H1 (cell line): ENCODE measurements around the gene LRRC18. TPM values are rescaled to one million over a fixed set of nuclear protein-coding genes. Genes with fewer than 3 reads are reported as not detected.

Source experiments
- CTCF ChIA-PET: fragments of 300-600 bp; sonication (Branson Sonifier 250); formaldehyde crosslinking; loops from one replicate; lab custom pipeline; 2021; ENCODE audit not compliant: partially characterized antibody; lab: Charles Lee
- POLR2A ChIA-PET: fragments of 300-600 bp; sonication (Branson Sonifier 250); formaldehyde crosslinking; loops from one replicate; lab custom pipeline; 2021; ENCODE audit warnings: inconsistent platforms; ENCODE audit not compliant: partially characterized antibody; lab: Charles Lee
- DNase-seq, 2 experiments: peaks; one replicate each; pipeline versions ENCODE4 v3.0.0 to v3.0.0-alpha.2; 2010 to 2022; ENCODE audit warnings: low spot score in 2 of 2, low read depth in 1 of 2, mixed read lengths in 1 of 2
- FAIRE-seq: peaks from 2 replicates; lab custom pipeline; 2011; peaks lifted over from hg19 to GRCh38; lab: Jason Lieb, UNC
- H2AFZ ChIP-seq: 2 replicates; pipeline ENCODE4 v1.8.1; 2012; ENCODE audit warnings: low read length, inconsistent platforms
- H2AK5ac ChIP-seq: 2 replicates; pipeline ENCODE4 v1.6.1; 2013; ENCODE audit warnings: low read depth, low read length
- H2BK120ac ChIP-seq: replicated peaks from 2 replicates; pipeline ENCODE3; 2013; ENCODE audit warnings: low read depth, low read length, inconsistent platforms
- H2BK12ac ChIP-seq: 2 replicates; pipeline ENCODE4 v1.6.1; 2013; ENCODE audit warnings: low read depth, low read length
- H2BK15ac ChIP-seq: 2 replicates; pipeline ENCODE4 v1.6.1; 2013; ENCODE audit warnings: low read length
- H2BK20ac ChIP-seq: 2 replicates; pipeline ENCODE4 v1.6.1; 2013; ENCODE audit warnings: low read length
- H2BK5ac ChIP-seq: 2 replicates; pipeline ENCODE4 v1.6.1; 2013; ENCODE audit warnings: low read depth, low read length
- H3K14ac ChIP-seq: 2 replicates; pipeline ENCODE4 v1.6.1; 2013; ENCODE audit warnings: inconsistent platforms; ENCODE audit not compliant: insufficient read length
- H3K18ac ChIP-seq: 2 replicates; pipeline ENCODE4 v1.6.1; 2013; ENCODE audit warnings: low read length; ENCODE audit errors: extremely low read depth
- H3K23ac ChIP-seq: 2 replicates; pipeline ENCODE4 v1.6.1; 2013; ENCODE audit warnings: inconsistent platforms; ENCODE audit not compliant: insufficient read length
- H3K23me2 ChIP-seq: 2 replicates; pipeline ENCODE4 v1.6.1; 2013; ENCODE audit warnings: low read depth, low read length
- H3K27ac ChIP-seq: 2 replicates; pipeline ENCODE4 v1.6.1; 2011; ENCODE audit warnings: low read depth, low read length, inconsistent platforms
- H3K27me3 ChIP-seq, 4 experiments: replicated peaks in 1 of 4; 1 replicate in 1 of 4; 2 replicates in 3 of 4; pipeline versions ENCODE4 v1.6.1 to v1.8.1; 2011 to 2013; ENCODE audit warnings: low read length in 3 of 4, mild to moderate bottlenecking in 3 of 4, inconsistent platforms in 2 of 4, mixed read lengths in 2 of 4, moderate library complexity in 1 of 4; ENCODE audit not compliant: control insufficient read depth in 3 of 4, insufficient read depth in 3 of 4; ENCODE audit errors: extremely low read depth in 1 of 4
- H3K36me3 ChIP-seq, 4 experiments: 2 replicates each; pipeline versions ENCODE4 v1.6.1 to v1.8.1; 2011 to 2013; ENCODE audit warnings: mild to moderate bottlenecking in 4 of 4, low read length in 3 of 4, moderate library complexity in 2 of 4, control low read depth in 1 of 4, inconsistent platforms in 1 of 4; ENCODE audit not compliant: insufficient read depth in 4 of 4, control insufficient read depth in 2 of 4
- H3K4ac ChIP-seq: replicated peaks from 2 replicates; pipeline ENCODE3; 2013; ENCODE audit warnings: low read length, low read depth, mixed read lengths, inconsistent platforms; ENCODE audit not compliant: insufficient read length
- H3K4me1 ChIP-seq, 4 experiments: replicated peaks in 1 of 4; 1 replicate in 1 of 4; 2 replicates in 3 of 4; pipeline versions ENCODE4 v1.6.1 to v1.8.1; 2011 to 2013; ENCODE audit warnings: low read length in 3 of 4, inconsistent platforms in 2 of 4, mixed read lengths in 1 of 4; ENCODE audit not compliant: insufficient read depth in 4 of 4, control insufficient read depth in 3 of 4
- H3K4me2 ChIP-seq, 2 experiments: 2 replicates each; pipeline versions ENCODE4 v1.6.1 to v1.8.1; 2011 to 2013; ENCODE audit warnings: low read depth in 2 of 2, low read length in 2 of 2, control low read depth in 1 of 2, inconsistent platforms in 1 of 2, mild to moderate bottlenecking in 1 of 2; ENCODE audit not compliant: insufficient read depth in 1 of 2
- H3K4me3 ChIP-seq, 4 experiments: fragments of 200-600, 300-600 bp in 1 of 4; sonication (generic), shearing (Covaris generic), sonication (Bioruptor Twin) in 1 of 4; 2 replicates each; pipeline versions ENCODE4 v1.5.1 to v1.8.1; 2011 to 2016; ENCODE audit warnings: low read length in 4 of 4, low read depth in 3 of 4, control low read depth in 2 of 4, inconsistent platforms in 2 of 4, mild to moderate bottlenecking in 2 of 4, mixed read lengths in 1 of 4, moderate library complexity in 1 of 4; ENCODE audit not compliant: insufficient read depth in 2 of 4; ENCODE audit errors: extremely low read depth in 1 of 4
- H3K56ac ChIP-seq: replicated peaks from 2 replicates; pipeline ENCODE3; 2013; ENCODE audit warnings: low read depth, mild to moderate bottlenecking, mixed read lengths, low read length, inconsistent platforms; ENCODE audit not compliant: insufficient read length
- H3K79me1 ChIP-seq: 2 replicates; pipeline ENCODE4 v1.6.1; 2013; ENCODE audit warnings: low read depth, low read length, control low read depth
- H3K79me2 ChIP-seq, 2 experiments: 2 replicates each; pipeline versions ENCODE4 v1.6.1 to v1.8.1; 2012 to 2013; ENCODE audit warnings: low read length in 2 of 2, mild to moderate bottlenecking in 2 of 2, inconsistent platforms in 1 of 2; ENCODE audit not compliant: insufficient read depth in 2 of 2, control insufficient read depth in 1 of 2
- H3K9ac ChIP-seq, 4 experiments: replicated peaks in 1 of 4; 1 replicate in 1 of 4; 2 replicates in 3 of 4; pipeline versions ENCODE4 v1.6.1 to v1.8.1; 2011 to 2013; ENCODE audit warnings: low read depth in 3 of 4, low read length in 3 of 4, control low read depth in 2 of 4, mild to moderate bottlenecking in 2 of 4, moderate library complexity in 2 of 4, inconsistent platforms in 1 of 4; ENCODE audit errors: extremely low read depth in 1 of 4
- H3K9me3 ChIP-seq, 2 experiments: 2 replicates each; pipeline versions ENCODE4 v1.6.1 to v1.8.1; 2012 to 2013; ENCODE audit warnings: mild to moderate bottlenecking in 2 of 2, moderate library complexity in 2 of 2, control low read depth in 1 of 2, inconsistent platforms in 1 of 2, low read depth in 1 of 2, low read length in 1 of 2, mixed read lengths in 1 of 2; ENCODE audit not compliant: insufficient read depth in 2 of 2
- H4K20me1 ChIP-seq, 2 experiments: replicated peaks in 1 of 2; 2 replicates each; pipeline versions ENCODE3 to v1.8.1; 2011 to 2013; ENCODE audit warnings: inconsistent platforms in 2 of 2, low read length in 2 of 2, mild to moderate bottlenecking in 1 of 2; ENCODE audit not compliant: insufficient read depth in 2 of 2, control insufficient read depth in 1 of 2
- H4K5ac ChIP-seq: 2 replicates; pipeline ENCODE4 v1.6.1; 2013; ENCODE audit warnings: low read length, low read depth, mixed read lengths, inconsistent platforms; ENCODE audit not compliant: insufficient read length
- H4K8ac ChIP-seq: 2 replicates; pipeline ENCODE4 v1.8.0; 2013; ENCODE audit warnings: mild to moderate bottlenecking, moderate library complexity, low read length, inconsistent platforms; ENCODE audit not compliant: insufficient read depth; ENCODE audit errors: extremely low read depth
- H4K91ac ChIP-seq: replicated peaks from 2 replicates; pipeline ENCODE3; 2013; ENCODE audit warnings: low read length, mixed read lengths, inconsistent platforms; ENCODE audit not compliant: insufficient read length
- CBX5 ChIP-seq: fragments of 300-800, 300-1000 bp; sonication (generic); IDR thresholded peaks from 2 replicates; pipeline ENCODE4 v1.7.1; 2016; ENCODE audit warnings: antibody characterized with exemption, low read length, low read depth
- EP300 ChIP-seq, 2 experiments: IDR thresholded peaks; 1 replicate in 1 of 2; 2 replicates in 1 of 2; pipeline ENCODE4 v1.6.1; 2011 to 2012; ENCODE audit warnings: low read depth in 2 of 2, low read length in 2 of 2, mild to moderate bottlenecking in 2 of 2, borderline replicate concordance in 1 of 2, inconsistent platforms in 1 of 2, moderate library complexity in 1 of 2
- EZH2 ChIP-seq: fragments of 200-600 bp; sonication (generic); IDR thresholded peaks from 2 replicates; pipeline ENCODE4 v1.7.1; 2012; ENCODE audit warnings: low read depth, mild to moderate bottlenecking, moderate library complexity, low read length, inconsistent platforms; ENCODE audit not compliant: severe bottlenecking
- RAD21 ChIP-seq, 2 experiments: IDR thresholded peaks in 1 of 2; conservative IDR thresholded peaks in 1 of 2; 2 replicates each; pipeline ENCODE4 v1.6.1; 2011; ENCODE audit warnings: low read depth in 2 of 2, low read length in 2 of 2, improper control_type of control experiment in 1 of 2, inconsistent platforms in 1 of 2, mild to moderate bottlenecking in 1 of 2, moderate library complexity in 1 of 2
- SIRT6 ChIP-seq: IDR thresholded peaks from one replicate; pipeline ENCODE4 v1.7.1; 2012; ENCODE audit warnings: low read length, inconsistent platforms
- SIX5 ChIP-seq: IDR thresholded peaks from 2 replicates; pipeline ENCODE4 v1.6.1; 2011; ENCODE audit warnings: mild to moderate bottlenecking, low read depth, low read length
- SP4 ChIP-seq: IDR thresholded peaks from 2 replicates; pipeline ENCODE4 v1.6.1; 2012; ENCODE audit warnings: low read length, inconsistent platforms
- WGBS, 2 experiments: shearing (Covaris generic) in 1 of 2; methylation state at CpG; one replicate each; pipeline versions ENCODE4 v1.1.6 to v1.1.7; 2013 to 2015; ENCODE audit warnings: low lambda C conversion rate in 2 of 2, mixed read lengths in 2 of 2, inconsistent platforms in 1 of 2, low coverage in 1 of 2, missing lambda C conversion rate in 1 of 2; ENCODE audit not compliant: insufficient replicate concordance in 2 of 2, insufficient coverage in 1 of 2, insufficient read length in 1 of 2; ENCODE audit errors: extremely low coverage in 1 of 2, missing lambda C conversion rate in 1 of 2; 5-methylcytosine and 5-hydroxymethylcytosine counted together
- polyA plus RNA-seq, 7 experiments: library from polyadenylated mRNA; depleted of rRNA in 3 of 7; stranded (reverse) in 5 of 7; unstranded in 2 of 7; fragments of >200 nt in 5 of 7; fragments of 200-250 nt in 2 of 7; gene quantifications; 1 replicate in 5 of 7; 2 replicates in 1 of 7; 4 replicates in 1 of 7; pipeline versions ENCODE4 v1.2.1 to v1.2.3, GENCODE V29; 2011 to 2013; ENCODE audit warnings: missing spikeins in 2 of 7, mixed read lengths in 2 of 7
- total RNA-seq: library from RNA; stranded (reverse); fragmentation: NEBNext Ultra II Directional; extraction: Animal tissue kit (Norgen Biotek cat#: 25700); gene quantifications from 2 replicates; pipeline ENCODE4 v1.2.1, GENCODE V29; 2021

Gene LRRC18
- total and polyA plus RNA-seq, 2 of the 8 experiments (the other 6 are each of a cell fraction or from before 2014, with no cell fraction given), result not detected

GRCh38 chr10:48940372-48940771 lies 732 bp upstream of the LRRC18 start:
- H3K4me1 ChIP-seq, result no peaks in the 10 kb centered on the region
- 87% methylated on average over 5 of the region's 5 CpGs; no CpG with 5 or more reads in 1 of the 2 experiments for WGBS, 2 experiments
- no peak overlapping the region for H3K14ac ChIP-seq
- H3K27me3 ChIP-seq, result no peaks in the 10 kb centered on the region; a peak in 1 of 7 replicates
- H4K5ac ChIP-seq, result no peak overlapping the region
- no peak overlapping the region for H4K91ac ChIP-seq
- CTCF ChIA-PET, result no interaction called here
- H4K8ac ChIP-seq, result no peak overlapping the region
- H2AK5ac ChIP-seq, result no peak overlapping the region
- no peak overlapping the region for H2BK5ac ChIP-seq
- H3K18ac ChIP-seq, result no peak overlapping the region
- no peak overlapping the region for H3K23ac ChIP-seq
- H4K20me1 ChIP-seq, result peaks cover 0 to 1% of the 10 kb centered on the region in 2 experiments
- no peaks in the 10 kb centered on the region for H3K9me3 ChIP-seq
- no peaks in the 10 kb centered on the region for H3K79me1 ChIP-seq
- H2BK120ac ChIP-seq, result no peak overlapping the region
- no peak for TF ChIP-seq SIRT6
- TF ChIP-seq EP300 (IDR thresholded peaks at IDR 0.05; ENCODE audit: borderline replicate concordance in 1 of 2, low read depth in 2 of 2, low read length in 2 of 2), result no peak
- no peak for TF ChIP-seq SIX5
- TF ChIP-seq RAD21 (IDR thresholded peaks at IDR 0.05 in 1 of 2, conservative IDR thresholded peaks at IDR 0.05 in 1 of 2; ENCODE audit: low read depth in 2 of 2, low read length in 2 of 2), result no peak
- no peak for TF ChIP-seq SP4
- TF ChIP-seq CBX5, result no peak
- no peak for TF ChIP-seq EZH2
- POLR2A ChIA-PET, result no interaction called here
- no peaks in the 10 kb centered on the region for H3K36me3 ChIP-seq
- no peak overlapping the region for H3K27ac ChIP-seq
- no peaks in the 10 kb centered on the region for H3K79me2 ChIP-seq
- H3K9ac ChIP-seq, result no peak overlapping the region
- FAIRE-seq, result no peak
- no peak overlapping the region for H2BK20ac ChIP-seq
- H3K23me2 ChIP-seq, result no peaks in the 10 kb centered on the region
- no peak overlapping the region for H3K4ac ChIP-seq
- H2BK15ac ChIP-seq, result no peak overlapping the region
- no peak overlapping the region for H3K56ac ChIP-seq
- no peak for DNase-seq
- no peak overlapping the region for H2BK12ac ChIP-seq
- H3K4me3 ChIP-seq, result no peak overlapping the region
- H3K4me2 ChIP-seq, result no peak overlapping the region
- H2AFZ ChIP-seq, result no peak overlapping the region
